HL-60 (cell line): Measurements from ENCODE around the gene OTUD6A. TPM values are rescaled to one million over a fixed set of nuclear protein-coding genes. Genes with fewer than 3 reads are reported as not detected.
"Not testable (repeated sequence)": the region's sequence is repeated elsewhere in the genome, so short reads cannot be mapped to it uniquely, and the experiment has no call there.

Source experiments
- DNase-seq, 2 experiments: peaks; one replicate each; pipeline ENCODE4 v3.0.0-alpha.2; 2010 to 2020; ENCODE audit warnings: low read depth in 1 of 2, low spot score in 1 of 2
- H3K27ac ChIP-seq: fragments of 250-450 bp; sonication (Bioruptor Pico); replicated peaks from 2 replicates; pipeline ENCODE4 v1.5.1; 2020; ENCODE audit warnings: mild to moderate bottlenecking, moderate library complexity
- H3K27me3 ChIP-seq: fragments of 250-450 bp; sonication (Bioruptor Pico); 2 replicates; pipeline ENCODE4 v1.5.1; 2021; ENCODE audit warnings: mild to moderate bottlenecking, moderate library complexity; ENCODE audit not compliant: insufficient read depth, poor library complexity, severe bottlenecking
- H3K4me3 ChIP-seq: replicated peaks from 2 replicates; pipeline ENCODE4 v1.5.1; 2011; ENCODE audit warnings: mild to moderate bottlenecking, control low read depth, low read length; ENCODE audit not compliant: insufficient read depth
- GABPA ChIP-seq: IDR thresholded peaks from 2 replicates; pipeline ENCODE4 v1.6.1; 2012; ENCODE audit warnings: low read depth
- POLR2AphosphoS5 ChIP-seq: IDR thresholded peaks from 2 replicates; pipeline ENCODE4 v1.6.1; 2012; ENCODE audit warnings: low read depth
- REST ChIP-seq: IDR thresholded peaks from 2 replicates; pipeline ENCODE4 v1.6.1; 2012; ENCODE audit warnings: low read depth; ENCODE audit not compliant: insufficient replicate concordance
- SPI1 ChIP-seq: IDR thresholded peaks from 2 replicates; pipeline ENCODE4 v1.6.1; 2012; ENCODE audit warnings: low read depth, mild to moderate bottlenecking, borderline replicate concordance
- microRNA-seq: library from miRNA; unstranded; fragments of <30 nt; microRNA quantifications from one replicate; pipeline ENCODE4, GENCODE V29; 2018
- TF ChIP-seq, protein P1 (sequence below): IDR thresholded peaks from one replicate; pipeline ENCODE4 v1.5.1; 2011; ENCODE audit warnings: low read length, control low read depth, inconsistent platforms; ENCODE audit not compliant: insufficient read depth

The OTUD6A gene

DNA sequence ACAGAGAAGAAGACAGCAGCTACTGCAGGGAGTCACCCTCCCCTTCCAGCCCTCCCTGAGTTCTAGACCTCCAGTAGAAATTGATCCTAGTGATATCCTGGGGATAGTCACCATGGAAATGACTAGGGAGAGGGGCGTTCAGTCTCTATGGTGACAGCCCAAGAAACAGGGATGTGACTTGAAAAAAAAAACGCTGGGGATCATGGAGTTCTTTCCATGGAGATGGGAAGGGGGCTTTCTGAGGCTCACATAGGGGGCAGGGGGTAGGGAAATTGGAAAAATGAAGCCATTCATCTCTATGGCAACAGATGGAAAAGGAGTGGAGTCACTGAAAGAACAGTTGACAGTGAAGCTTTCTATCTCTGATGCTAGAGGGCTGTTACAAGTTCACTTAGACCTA lies 43.0 kb downstream of the OTUD6A start:
- DNase-seq = no peak
- H3K27ac ChIP-seq = no peak overlapping the region
- TF ChIP-seq POLR2AphosphoS5 (no peak), GABPA (no peak), SPI1 (no peak), REST (no peak)
- TF ChIP-seq, protein P1, sequence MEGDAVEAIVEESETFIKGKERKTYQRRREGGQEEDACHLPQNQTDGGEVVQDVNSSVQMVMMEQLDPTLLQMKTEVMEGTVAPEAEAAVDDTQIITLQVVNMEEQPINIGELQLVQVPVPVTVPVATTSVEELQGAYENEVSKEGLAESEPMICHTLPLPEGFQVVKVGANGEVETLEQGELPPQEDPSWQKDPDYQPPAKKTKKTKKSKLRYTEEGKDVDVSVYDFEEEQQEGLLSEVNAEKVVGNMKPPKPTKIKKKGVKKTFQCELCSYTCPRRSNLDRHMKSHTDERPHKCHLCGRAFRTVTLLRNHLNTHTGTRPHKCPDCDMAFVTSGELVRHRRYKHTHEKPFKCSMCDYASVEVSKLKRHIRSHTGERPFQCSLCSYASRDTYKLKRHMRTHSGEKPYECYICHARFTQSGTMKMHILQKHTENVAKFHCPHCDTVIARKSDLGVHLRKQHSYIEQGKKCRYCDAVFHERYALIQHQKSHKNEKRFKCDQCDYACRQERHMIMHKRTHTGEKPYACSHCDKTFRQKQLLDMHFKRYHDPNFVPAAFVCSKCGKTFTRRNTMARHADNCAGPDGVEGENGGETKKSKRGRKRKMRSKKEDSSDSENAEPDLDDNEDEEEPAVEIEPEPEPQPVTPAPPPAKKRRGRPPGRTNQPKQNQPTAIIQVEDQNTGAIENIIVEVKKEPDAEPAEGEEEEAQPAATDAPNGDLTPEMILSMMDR = no peak
- H3K4me3 ChIP-seq = no peak overlapping the region
- no peaks in the 10 kb centered on the region for H3K27me3 ChIP-seq

DNA sequence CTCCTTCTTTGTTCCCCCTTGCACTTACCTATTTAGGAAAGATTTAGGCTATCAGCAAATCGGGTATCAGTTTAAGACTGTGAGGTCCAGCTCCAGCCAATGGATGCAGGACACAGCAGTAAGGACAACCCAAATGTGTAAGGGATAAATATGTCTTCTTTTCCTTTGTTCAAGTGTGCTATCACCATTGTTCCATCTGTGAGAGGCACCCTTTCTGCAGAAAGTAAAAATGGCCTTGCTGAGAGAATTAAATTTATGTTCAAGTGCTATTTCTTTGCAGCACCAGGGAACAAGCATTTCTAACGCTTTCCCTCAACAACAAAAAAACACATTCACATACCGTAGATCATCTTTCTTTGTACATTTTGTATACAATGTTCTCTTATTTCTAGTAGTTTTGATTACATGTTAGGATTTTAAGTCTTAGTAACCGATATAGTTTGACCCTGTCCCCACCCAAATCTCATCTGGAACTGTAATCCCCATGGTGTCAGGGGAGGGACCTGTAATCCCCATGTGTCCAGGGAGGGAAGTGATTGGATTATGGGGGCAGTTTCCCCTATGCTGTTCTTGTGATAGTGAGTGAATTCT lies 49.3 kb downstream of the OTUD6A start:
- not testable (repeated sequence) for DNase-seq, H3K4me3 ChIP-seq, H3K27me3 ChIP-seq, H3K27ac ChIP-seq

Small RNA genes within 50 kb of the gene (microRNA-seq; reads per million reads assigned to microRNA genes)
- not detected for gene MIR676
